Activated CD8-positive, alpha-beta memory T cell treated with anti-CD3 and anti-CD28 coated beads, Interleukin-2, amount 50 U/mL, for 1 hour (primary cell): ENCODE data around the gene AVEN.
"Not testable (repeated sequence)": the region's sequence is repeated elsewhere in the genome, so short reads cannot be mapped to it uniquely, and the experiment has no call there.

Source experiments
- DNase-seq: peaks from one replicate; pipeline ENCODE4 v3.0.0-alpha.2; 2020; ENCODE audit errors: extremely low read depth

The AVEN gene

GRCh38 chr15:34038871-34039789, at the start of gene AVEN:
Gene AVEN (minus strand): TSS chr15:34039204. CDS start chr15:34039046, 158 bp downstream.
- DNase-seq = no peak

GRCh38 chr15:34085746-34086145, 46.7 kb upstream of the AVEN start:
- DNase-seq = no peak

GRCh38 chr15:34084086-34084485, 45.1 kb upstream of the AVEN start:
- no peak for DNase-seq

- no peak for DNase-seq
Measured at GRCh38 chr15:34079904-34080303, 40.9 kb upstream of the AVEN start.

GRCh38 chr15:34078900-34079299, 39.9 kb upstream of the AVEN start:
- DNase-seq = no peak

- no peak for DNase-seq
Measured at GRCh38 chr15:34076785-34077184, 37.8 kb upstream of the AVEN start.

- DNase-seq = no peak
Measured at GRCh38 chr15:34070003-34070402, 31.0 kb upstream of the AVEN start.

- no peak for DNase-seq
Measured at GRCh38 chr15:34065941-34066340, 26.9 kb upstream of the AVEN start.

- no peak for DNase-seq
Measured at GRCh38 chr15:34065261-34065660, 26.3 kb upstream of the AVEN start.

- no peak for DNase-seq
Measured at GRCh38 chr15:34064438-34064837, 25.4 kb upstream of the AVEN start.

GRCh38 chr15:34059946-34060345, 20.9 kb upstream of the AVEN start:
- no peak for DNase-seq

GRCh38 chr15:34059476-34059875, 20.5 kb upstream of the AVEN start:
- no peak for DNase-seq

GRCh38 chr15:34056911-34057310, 17.9 kb upstream of the AVEN start:
- DNase-seq = no peak

- no peak for DNase-seq
Measured at GRCh38 chr15:34055868-34056595, 17.0 kb upstream of the AVEN start.

GRCh38 chr15:34054081-34054707, 15.2 kb upstream of the AVEN start:
- DNase-seq = no peak

- not testable (repeated sequence) for DNase-seq
Measured at GRCh38 chr15:34050385-34050784, 11.4 kb upstream of the AVEN start.

GRCh38 chr15:34049112-34049511, 10.1 kb upstream of the AVEN start:
- no peak for DNase-seq

GRCh38 chr15:34047893-34048775, 9.1 kb upstream of the AVEN start:
- no peak for DNase-seq

GRCh38 chr15:34046471-34047145, 7.6 kb upstream of the AVEN start:
- DNase-seq = no peak

GRCh38 chr15:34043813-34044212, 4.8 kb upstream of the AVEN start:
- DNase-seq = no peak

- no peak for DNase-seq
Measured at GRCh38 chr15:34043391-34043790, 4.4 kb upstream of the AVEN start.
